PC-3 (cell line): ENCODE results near the gene TJAP1. TPM values are rescaled to one million over a fixed set of nuclear protein-coding genes. Genes with fewer than 3 reads are reported as not detected.
"Not testable (repeated sequence)": the region's sequence is repeated elsewhere in the genome, so short reads cannot be mapped to it uniquely, and the experiment has no call there.

Source experiments
- ATAC-seq: fragments of 200-7000 bp; cut with Tn5 transposase; 2 replicates; pipeline ENCODE4 v1.9.1; 2020; ENCODE audit warnings: mild to moderate bottlenecking, moderate library complexity
- BruUV-seq: library from RNA; stranded (reverse); fragments of 400-500 nt; replicated peaks from 2 replicates; lab custom pipeline; 2021; lab: Mats Ljungman, UMichigan
- CTCF ChIA-PET: fragments of 300-600 bp; sonication (Branson Sonifier 250); formaldehyde crosslinking; loops from one replicate; lab custom pipeline; 2022; ENCODE audit warnings: antibody characterized with exemption; lab: Charles Lee
- POLR2A ChIA-PET: fragments of 300-600 bp; sonication (Branson Sonifier 250); formaldehyde crosslinking; loops from one replicate; lab custom pipeline; 2022; ENCODE audit warnings: antibody characterized with exemption; ENCODE audit not compliant: unreplicated experiment; lab: Charles Lee
- DNase-seq: peaks from one replicate; pipeline ENCODE4 v3.0.0-alpha.2; 2015
- H2AFZ ChIP-seq: fragments of 300-600 bp; sonication (generic); 2 replicates; pipeline ENCODE4 v1.6.0; 2016; ENCODE audit warnings: antibody characterized with exemption, low read length
- H3F3A ChIP-seq: fragments of 300-600 bp; sonication (generic); one replicate; pipeline ENCODE4 v1.6.0; 2017; ENCODE audit warnings: antibody characterized with exemption, low read length, control low read depth, mild to moderate bottlenecking; ENCODE audit not compliant: unreplicated experiment
- H3K27ac ChIP-seq: fragments of 300-600 bp; sonication (generic); 2 replicates; pipeline ENCODE4 v1.5.1; 2016; ENCODE audit warnings: mild to moderate bottlenecking, low read length
- H3K27me3 ChIP-seq: fragments of 300-600 bp; sonication (generic); 2 replicates; pipeline ENCODE4 v1.6.1; 2016; ENCODE audit warnings: low read length, mixed read lengths
- H3K36me3 ChIP-seq: fragments of 300-600 bp; sonication (generic); 2 replicates; pipeline ENCODE4 v1.6.1; 2016; ENCODE audit warnings: low read depth, mixed run types, low read length, mixed read lengths
- H3K4me1 ChIP-seq: fragments of 300-600 bp; sonication (generic); 2 replicates; pipeline ENCODE4 v1.5.1; 2016; ENCODE audit warnings: low read length; ENCODE audit not compliant: insufficient read depth
- H3K4me2 ChIP-seq: fragments of 300-600 bp; sonication (generic); 2 replicates; pipeline ENCODE4 v1.6.0; 2016; ENCODE audit warnings: low read length
- H3K4me3 ChIP-seq: fragments of 300-600 bp; sonication (generic); 2 replicates; pipeline ENCODE4 v1.5.1; 2016; ENCODE audit warnings: mild to moderate bottlenecking, low read length, mixed read lengths
- H3K79me2 ChIP-seq: fragments of 300-600 bp; sonication (generic); 2 replicates; pipeline ENCODE4 v1.6.1; 2017; ENCODE audit warnings: low read length, mixed read lengths
- H3K9ac ChIP-seq: fragments of 300-600 bp; sonication (generic); 2 replicates; pipeline ENCODE4 v1.6.0; 2016; ENCODE audit warnings: mild to moderate bottlenecking, low read length
- H3K9me2 ChIP-seq: fragments of 300-600 bp; sonication (generic); replicated peaks from 2 replicates; pipeline ENCODE4 v1.6.1; 2016; ENCODE audit warnings: mixed run types, low read length, mixed read lengths
- H3K9me3 ChIP-seq: fragments of 300-600 bp; sonication (generic); 2 replicates; pipeline ENCODE4 v1.6.1; 2016; ENCODE audit warnings: low read length, mixed read lengths
- H4K20me1 ChIP-seq: fragments of 300-600 bp; sonication (generic); 2 replicates; pipeline ENCODE4 v1.6.1; 2016; ENCODE audit warnings: low read length, mixed read lengths
- EZH2 ChIP-seq: fragments of 300-600 bp; sonication (generic); IDR thresholded peaks from one replicate; pipeline ENCODE4 v1.6.1; 2017; ENCODE audit warnings: antibody characterized with exemption, mild to moderate bottlenecking, low read length; ENCODE audit not compliant: unreplicated experiment
- EZH2phosphoT487 ChIP-seq: fragments of 300-600 bp; sonication (generic); IDR thresholded peaks from 2 replicates; pipeline ENCODE4 v1.6.1; 2018; ENCODE audit warnings: mild to moderate bottlenecking, antibody characterized with exemption, low read length, borderline replicate concordance
- intact Hi-C: fragments of 100-400 bp; cut with micrococcal nuclease; formaldehyde crosslinking; loops from 2 replicates; pipeline ENCODE4 v1.9.0; 2023
- total RNA-seq: library from RNA; depleted of rRNA; stranded (reverse); fragments of >200 nt; gene quantifications from 2 replicates; pipeline ENCODE4 v1.2.3, GENCODE V29; 2014
- TF ChIP-seq, protein P1 (sequence below): fragments of 300-600 bp; sonication (generic); conservative IDR thresholded peaks from 2 replicates; pipeline ENCODE4 v1.5.1; 2017; ENCODE audit warnings: antibody characterized with exemption, low read depth, mild to moderate bottlenecking, low read length

The TJAP1 gene
- total RNA-seq, 1 experiment from 2014 or later: 28.5 TPM

- BruUV-seq: no TSS peak
- Histone ChIP-seq H3K79me2 (peaks cover 20% of the 10 kb centered on the region), H3K27ac (no peak overlapping the region), H3K9ac (no peak overlapping the region), H4K20me1 (peaks cover 14% of the 10 kb centered on the region), H3K9me2 (no peaks in the 10 kb centered on the region), H3K4me1 (peaks cover 4% of the 10 kb centered on the region; the same call in 1 of the 2 replicates), H3F3A (no peaks in the 10 kb centered on the region), H3K27me3 (no peaks in the 10 kb centered on the region), H3K9me3 (no peaks in the 10 kb centered on the region), H3K36me3 (peaks cover 89% of the 10 kb centered on the region), H3K4me2 (no peak overlapping the region), H2AFZ (no peak overlapping the region), H3K4me3 (no peak overlapping the region)
- DNase-seq (no peak), ATAC-seq (no peak)
- intact Hi-C loops: no loop called here
- ChIA-PET POLR2A (no interaction called here), CTCF (no interaction called here)
- TF ChIP-seq EZH2phosphoT487 (no peak), EZH2 (no peak)
- TF ChIP-seq, protein P1, sequence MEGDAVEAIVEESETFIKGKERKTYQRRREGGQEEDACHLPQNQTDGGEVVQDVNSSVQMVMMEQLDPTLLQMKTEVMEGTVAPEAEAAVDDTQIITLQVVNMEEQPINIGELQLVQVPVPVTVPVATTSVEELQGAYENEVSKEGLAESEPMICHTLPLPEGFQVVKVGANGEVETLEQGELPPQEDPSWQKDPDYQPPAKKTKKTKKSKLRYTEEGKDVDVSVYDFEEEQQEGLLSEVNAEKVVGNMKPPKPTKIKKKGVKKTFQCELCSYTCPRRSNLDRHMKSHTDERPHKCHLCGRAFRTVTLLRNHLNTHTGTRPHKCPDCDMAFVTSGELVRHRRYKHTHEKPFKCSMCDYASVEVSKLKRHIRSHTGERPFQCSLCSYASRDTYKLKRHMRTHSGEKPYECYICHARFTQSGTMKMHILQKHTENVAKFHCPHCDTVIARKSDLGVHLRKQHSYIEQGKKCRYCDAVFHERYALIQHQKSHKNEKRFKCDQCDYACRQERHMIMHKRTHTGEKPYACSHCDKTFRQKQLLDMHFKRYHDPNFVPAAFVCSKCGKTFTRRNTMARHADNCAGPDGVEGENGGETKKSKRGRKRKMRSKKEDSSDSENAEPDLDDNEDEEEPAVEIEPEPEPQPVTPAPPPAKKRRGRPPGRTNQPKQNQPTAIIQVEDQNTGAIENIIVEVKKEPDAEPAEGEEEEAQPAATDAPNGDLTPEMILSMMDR: no peak
These were observed 45.9 kb downstream of the TJAP1 start for GRCh38 chr6:43523284-43523683.

DNA sequence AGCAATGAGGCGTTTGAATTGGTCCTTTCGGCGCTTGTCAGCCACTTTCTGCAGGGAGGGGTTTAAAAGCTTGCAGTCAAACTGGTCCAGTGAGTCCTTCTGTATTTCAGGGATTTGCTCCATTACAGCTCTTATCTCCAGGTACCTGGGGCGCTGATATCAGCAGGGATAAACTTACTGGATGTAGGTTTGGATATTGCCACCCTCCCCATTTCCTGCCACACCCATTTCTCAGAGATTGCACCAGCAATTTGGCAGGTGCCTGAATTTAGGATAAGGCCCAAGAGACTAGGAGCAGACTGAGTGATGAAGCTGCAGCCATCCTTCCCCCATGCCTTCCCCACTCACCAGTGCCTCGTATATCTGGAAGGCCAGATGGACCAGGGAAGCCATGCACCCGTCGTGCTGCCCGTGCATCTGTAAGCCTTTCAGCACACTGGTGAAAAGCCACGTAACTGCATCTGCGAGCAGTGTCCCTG lies 47.2 kb downstream of the TJAP1 start:
- H3K27ac ChIP-seq: no peak overlapping the region
- POLR2A ChIA-PET: interaction anchor here (0.5 kb wide), 1 partner anchor 9 kb away, joined by 3 read pairs; no protein-coding TSS in a partner anchor
- intact Hi-C loops: no loop called here
- H3K4me3 ChIP-seq: no peak overlapping the region
- H3K9ac ChIP-seq: no peak overlapping the region
- H3K79me2 ChIP-seq: peaks cover 8% of the 10 kb centered on the region
- H3K36me3 ChIP-seq: peaks cover 90% of the 10 kb centered on the region
- H3K9me2 ChIP-seq: no peaks in the 10 kb centered on the region
- no peaks in the 10 kb centered on the region for H3K27me3 ChIP-seq
- no peak overlapping the region for H2AFZ ChIP-seq
- H3K4me1 ChIP-seq: no peaks in the 10 kb centered on the region
- H3K4me2 ChIP-seq: no peak overlapping the region
- ATAC-seq (peak; percentile 8; the same call in 1 of the 2 replicates), DNase-seq (no peak)
- H4K20me1 ChIP-seq: peaks cover 2% of the 10 kb centered on the region; the same call in 1 of the 2 replicates
- CTCF ChIA-PET: interaction anchor here (0.5 kb wide), 1 partner anchor 9 kb away, joined by 4 read pairs; no protein-coding TSS in a partner anchor
- H3K9me3 ChIP-seq: no peaks in the 10 kb centered on the region
- no peaks in the 10 kb centered on the region for H3F3A ChIP-seq
- TF ChIP-seq EZH2phosphoT487 (no peak), EZH2 (no peak)
- TF ChIP-seq, protein P1: no peak
- BruUV-seq: no TSS peak

GRCh38 chr6:43532201-43532600 lies 54.8 kb downstream of the TJAP1 start:
- ATAC-seq: no peak
- ChIA-PET CTCF (no interaction called here), POLR2A (no interaction called here)
- H3K79me2 ChIP-seq: no peaks in the 10 kb centered on the region
- intact Hi-C loops: no loop called here
- H2AFZ ChIP-seq: no peak overlapping the region
- H3K9me3 ChIP-seq: no peaks in the 10 kb centered on the region
- H3K27ac ChIP-seq: no peak overlapping the region
- no peaks in the 10 kb centered on the region for H3K27me3 ChIP-seq
- H3K9ac ChIP-seq: no peak overlapping the region
- no peaks in the 10 kb centered on the region for H4K20me1 ChIP-seq
- no peak for TF ChIP-seq EZH2
- TF ChIP-seq EZH2phosphoT487: no peak
- TF ChIP-seq, protein P1: no peak
- H3K4me1 ChIP-seq: no peaks in the 10 kb centered on the region
- no peaks in the 10 kb centered on the region for H3F3A ChIP-seq
- no TSS peak for BruUV-seq
- no peak overlapping the region for H3K4me2 ChIP-seq
- no peak overlapping the region for H3K4me3 ChIP-seq
- DNase-seq: no peak
- no peaks in the 10 kb centered on the region for H3K9me2 ChIP-seq
- H3K36me3 ChIP-seq: peaks cover 47% of the 10 kb centered on the region; the same call in 1 of the 2 replicates

DNA sequence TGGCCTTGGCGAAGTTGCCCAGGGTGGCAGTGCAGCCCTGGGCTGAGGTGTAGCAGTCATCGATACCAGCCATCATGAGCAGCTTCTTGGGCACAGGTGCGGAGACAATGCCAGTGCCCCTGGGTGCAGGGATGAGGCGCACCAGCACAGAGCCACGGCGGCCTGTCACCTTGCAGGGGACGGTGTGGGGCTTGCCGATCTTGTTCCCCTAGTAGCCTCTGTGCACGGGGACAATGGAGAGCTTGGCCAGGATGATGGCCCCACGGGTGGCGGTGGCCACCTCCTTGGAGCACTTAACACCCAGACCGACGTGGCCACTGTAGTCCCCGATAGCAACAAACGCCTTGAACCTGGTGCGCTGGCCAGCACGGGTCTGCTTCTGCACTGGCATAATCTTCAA lies 61.6 kb downstream of the TJAP1 start:
- H3K9me3 ChIP-seq, POLR2A ChIA-PET, H4K20me1 ChIP-seq, H3K27ac ChIP-seq, H3K4me1 ChIP-seq, H3K9ac ChIP-seq, H3K4me2 ChIP-seq, H3K9me2 ChIP-seq, BruUV-seq, H3K79me2 ChIP-seq, CTCF ChIA-PET, ATAC-seq, H3K27me3 ChIP-seq, H2AFZ ChIP-seq, DNase-seq, intact Hi-C loops, H3F3A ChIP-seq, H3K4me3 ChIP-seq: not testable (repeated sequence)
- peaks cover 38% of the 10 kb centered on the region for H3K36me3 ChIP-seq
